ENCODE data around the gene VSTM4.

VSTM4 gene

GRCh38 chr10:49123981-49124950 lies 8.9 kb upstream of the VSTM4 start:
- H3K27me3 ChIP-seq (ENCODE audit: insufficient read depth, low read length, poor library complexity, severe bottlenecking) = no peaks in the 10 kb centered on the region
- H3K4me3 ChIP-seq (ENCODE audit: low read length, poor library complexity, severe bottlenecking) = no peak overlapping the region
- TF ChIP-seq EZH2phosphoT487 (IDR thresholded peaks at IDR 0.05; ENCODE audit: borderline replicate concordance) = no peak
- TF ChIP-seq CTCF (conservative IDR thresholded peaks at IDR 0.05; ENCODE audit: low read length) = no peak
- H3K9me2 ChIP-seq (replicated peaks; ENCODE audit: low read depth, low read length) = no peaks in the 10 kb centered on the region
- no peak overlapping the region for H3K4me2 ChIP-seq (ENCODE audit: low read depth, low read length, poor library complexity, severe bottlenecking)
- no peaks in the 10 kb centered on the region for H3K4me1 ChIP-seq (ENCODE audit: insufficient read depth, low read length, poor library complexity, severe bottlenecking)
- H2AFZ ChIP-seq (ENCODE audit: low read length) = no peak overlapping the region
- no peaks in the 10 kb centered on the region for H3K36me3 ChIP-seq (ENCODE audit: insufficient read depth, low read length)
- no peaks in the 10 kb centered on the region for H4K20me1 ChIP-seq (ENCODE audit: insufficient read depth, low read length, poor library complexity, severe bottlenecking)
- H3F3A ChIP-seq (ENCODE audit: low read depth) = no peaks in the 10 kb centered on the region
- no peak overlapping the region for H3K9ac ChIP-seq (ENCODE audit: low read depth, low read length, poor library complexity, severe bottlenecking)
- no peaks in the 10 kb centered on the region for H3K79me2 ChIP-seq (ENCODE audit: insufficient read depth, low read length)
- no peaks in the 10 kb centered on the region for H3K9me3 ChIP-seq (ENCODE audit: insufficient read depth, low read depth, low read length)

GRCh38 chr10:49120911-49121310 lies 5.6 kb upstream of the VSTM4 start:
- Histone ChIP-seq H2AFZ (ENCODE audit: low read length) (no peak overlapping the region), H3K9ac (ENCODE audit: low read depth, low read length, poor library complexity, severe bottlenecking) (no peak overlapping the region), H3F3A (ENCODE audit: low read depth) (no peaks in the 10 kb centered on the region), H4K20me1 (ENCODE audit: insufficient read depth, low read length, poor library complexity, severe bottlenecking) (no peaks in the 10 kb centered on the region), H3K79me2 (ENCODE audit: insufficient read depth, low read length) (no peaks in the 10 kb centered on the region), H3K4me3 (ENCODE audit: low read length, poor library complexity, severe bottlenecking) (no peak overlapping the region), H3K4me1 (ENCODE audit: insufficient read depth, low read length, poor library complexity, severe bottlenecking) (peaks cover 4% of the 10 kb centered on the region), H3K36me3 (ENCODE audit: insufficient read depth, low read length) (no peaks in the 10 kb centered on the region), H3K9me2 (replicated peaks; ENCODE audit: low read depth, low read length) (no peaks in the 10 kb centered on the region), H3K9me3 (ENCODE audit: insufficient read depth, low read depth, low read length) (no peaks in the 10 kb centered on the region), H3K4me2 (ENCODE audit: low read depth, low read length, poor library complexity, severe bottlenecking) (no peak overlapping the region), H3K27me3 (ENCODE audit: insufficient read depth, low read length, poor library complexity, severe bottlenecking) (no peaks in the 10 kb centered on the region)
- no peak for TF ChIP-seq CTCF (conservative IDR thresholded peaks at IDR 0.05; ENCODE audit: low read length)
- TF ChIP-seq EZH2phosphoT487 (IDR thresholded peaks at IDR 0.05; ENCODE audit: borderline replicate concordance) = no peak

GRCh38 chr10:49119746-49120145 lies 4.4 kb upstream of the VSTM4 start:
- Histone ChIP-seq H4K20me1 (ENCODE audit: insufficient read depth, low read length, poor library complexity, severe bottlenecking) (no peaks in the 10 kb centered on the region), H3K4me2 (ENCODE audit: low read depth, low read length, poor library complexity, severe bottlenecking) (no peak overlapping the region), H2AFZ (ENCODE audit: low read length) (no peak overlapping the region), H3F3A (ENCODE audit: low read depth) (no peaks in the 10 kb centered on the region), H3K9me2 (replicated peaks; ENCODE audit: low read depth, low read length) (no peaks in the 10 kb centered on the region), H3K27me3 (ENCODE audit: insufficient read depth, low read length, poor library complexity, severe bottlenecking) (no peaks in the 10 kb centered on the region), H3K4me3 (ENCODE audit: low read length, poor library complexity, severe bottlenecking) (no peak overlapping the region), H3K4me1 (ENCODE audit: insufficient read depth, low read length, poor library complexity, severe bottlenecking) (peaks cover 5% of the 10 kb centered on the region), H3K9ac (ENCODE audit: low read depth, low read length, poor library complexity, severe bottlenecking) (no peak overlapping the region), H3K79me2 (ENCODE audit: insufficient read depth, low read length) (no peaks in the 10 kb centered on the region), H3K36me3 (ENCODE audit: insufficient read depth, low read length) (no peaks in the 10 kb centered on the region), H3K9me3 (ENCODE audit: insufficient read depth, low read depth, low read length) (no peaks in the 10 kb centered on the region)
- no peak for TF ChIP-seq EZH2phosphoT487 (IDR thresholded peaks at IDR 0.05; ENCODE audit: borderline replicate concordance)
- TF ChIP-seq CTCF (conservative IDR thresholded peaks at IDR 0.05; ENCODE audit: low read length) = no peak

Data from Loucy (cell line).